ENCODE data around the gene RNF182.
A peak's percentile ranks its signal among the peaks of the same experiment; 100 is the strongest.

Gene RNF182

DNA sequence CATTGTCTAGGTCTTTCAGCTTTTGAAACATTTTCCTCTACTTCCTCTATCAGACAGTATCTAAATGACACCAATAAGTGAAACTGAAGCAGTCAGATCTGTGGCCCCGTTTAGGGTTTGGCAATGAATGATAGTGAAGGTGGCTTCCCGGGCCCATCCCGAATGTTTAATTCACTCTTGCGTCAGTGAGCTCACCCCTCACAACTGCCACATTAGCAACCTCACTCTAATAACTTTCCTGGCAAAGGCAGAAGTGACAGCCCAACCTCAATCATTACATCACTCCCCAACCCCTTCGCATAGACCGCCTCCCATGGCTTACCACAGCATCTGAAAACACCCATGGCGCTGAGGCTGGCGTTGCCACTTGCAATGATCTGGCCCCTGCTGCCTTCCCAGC lies 100.4 kb downstream of the RNF182 start:
- DNase-seq (ENCODE audit: low read depth), result no peak
- TF ChIP-seq, protein P1, sequence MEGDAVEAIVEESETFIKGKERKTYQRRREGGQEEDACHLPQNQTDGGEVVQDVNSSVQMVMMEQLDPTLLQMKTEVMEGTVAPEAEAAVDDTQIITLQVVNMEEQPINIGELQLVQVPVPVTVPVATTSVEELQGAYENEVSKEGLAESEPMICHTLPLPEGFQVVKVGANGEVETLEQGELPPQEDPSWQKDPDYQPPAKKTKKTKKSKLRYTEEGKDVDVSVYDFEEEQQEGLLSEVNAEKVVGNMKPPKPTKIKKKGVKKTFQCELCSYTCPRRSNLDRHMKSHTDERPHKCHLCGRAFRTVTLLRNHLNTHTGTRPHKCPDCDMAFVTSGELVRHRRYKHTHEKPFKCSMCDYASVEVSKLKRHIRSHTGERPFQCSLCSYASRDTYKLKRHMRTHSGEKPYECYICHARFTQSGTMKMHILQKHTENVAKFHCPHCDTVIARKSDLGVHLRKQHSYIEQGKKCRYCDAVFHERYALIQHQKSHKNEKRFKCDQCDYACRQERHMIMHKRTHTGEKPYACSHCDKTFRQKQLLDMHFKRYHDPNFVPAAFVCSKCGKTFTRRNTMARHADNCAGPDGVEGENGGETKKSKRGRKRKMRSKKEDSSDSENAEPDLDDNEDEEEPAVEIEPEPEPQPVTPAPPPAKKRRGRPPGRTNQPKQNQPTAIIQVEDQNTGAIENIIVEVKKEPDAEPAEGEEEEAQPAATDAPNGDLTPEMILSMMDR (conservative IDR thresholded peaks at IDR 0.05; ENCODE audit: control insufficient read depth, insufficient read depth, low read depth, low read length), result no peak
- H3K4me3 ChIP-seq (ENCODE audit: control insufficient read depth, low read depth, low read length), result no peak overlapping the region

- no peak overlapping the region for H3K4me3 ChIP-seq (ENCODE audit: control insufficient read depth, low read depth, low read length)
- DNase-seq (ENCODE audit: low read depth), result peak; percentile 35
- TF ChIP-seq, protein P1 (conservative IDR thresholded peaks at IDR 0.05; ENCODE audit: control insufficient read depth, insufficient read depth, low read depth, low read length), result no peak
These were observed 102.2 kb downstream of the RNF182 start for GRCh38 chr6:14026831-14027539.

- H3K4me3 ChIP-seq (ENCODE audit: control insufficient read depth, low read depth, low read length), result no peak overlapping the region
- no peak for DNase-seq (ENCODE audit: low read depth)
- TF ChIP-seq, protein P1 (conservative IDR thresholded peaks at IDR 0.05; ENCODE audit: control insufficient read depth, insufficient read depth, low read depth, low read length), result no peak
These were observed 103.9 kb downstream of the RNF182 start for GRCh38 chr6:14028631-14029030.

DNA sequence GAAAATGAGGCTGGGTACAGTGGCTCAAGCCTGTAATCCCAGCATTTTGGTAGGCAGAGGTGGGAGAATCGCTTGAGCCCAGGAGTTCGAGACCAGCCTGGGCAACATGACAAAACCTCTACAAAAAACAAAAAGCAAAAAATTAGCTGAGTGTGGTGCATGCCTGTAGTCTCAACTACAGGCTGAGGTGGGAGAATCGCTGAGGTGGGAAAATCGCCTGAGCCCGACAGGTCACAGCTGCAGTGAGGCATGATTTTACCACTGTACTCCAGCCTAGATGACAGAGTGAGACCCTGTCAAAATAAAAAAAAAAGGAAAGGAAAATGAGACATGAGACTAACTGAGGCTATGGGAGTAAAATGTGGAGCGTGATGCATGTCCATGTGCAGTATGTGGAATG lies 104.9 kb downstream of the RNF182 start:
- TF ChIP-seq, protein P1 (conservative IDR thresholded peaks at IDR 0.05; ENCODE audit: control insufficient read depth, insufficient read depth, low read depth, low read length), result no peak
- H3K4me3 ChIP-seq (ENCODE audit: control insufficient read depth, low read depth, low read length), result no peak overlapping the region
- DNase-seq (ENCODE audit: low read depth), result no peak
